Stimulated activated CD4-positive, alpha-beta T cell treated with anti-CD3 and anti-CD28 coated beads, Interleukin-12 subunit alpha, Interleukin-12 subunit beta, amount 100 ng/mL, for 24 hours (primary cell): ENCODE results near the gene MYH2.
"Not testable (repeated sequence)": the region's sequence is repeated elsewhere in the genome, so short reads cannot be mapped to it uniquely, and the experiment has no call there.

ENCODE experiments used
- DNase-seq, 2 experiments: peaks; one replicate each; pipeline ENCODE4 v3.0.0-alpha.2; 2020; ENCODE audit warnings: low read depth in 2 of 2

Gene MYH2

GRCh38 chr17:10549096-10549842 lies at the start of gene MYH2:
MYH2 (minus strand) TSS chr17:10549658; CDS start chr17:10547920, 1,738 bp downstream.
- no peak for DNase-seq

- DNase-seq: no peak
Measured at GRCh38 chr17:10598621-10599020, 49.2 kb upstream of the MYH2 start.

- no peak for DNase-seq
Measured at GRCh38 chr17:10589553-10590145, 40.2 kb upstream of the MYH2 start.

- DNase-seq: no peak
Measured at GRCh38 chr17:10585529-10585928, 36.1 kb upstream of the MYH2 start.

DNA sequence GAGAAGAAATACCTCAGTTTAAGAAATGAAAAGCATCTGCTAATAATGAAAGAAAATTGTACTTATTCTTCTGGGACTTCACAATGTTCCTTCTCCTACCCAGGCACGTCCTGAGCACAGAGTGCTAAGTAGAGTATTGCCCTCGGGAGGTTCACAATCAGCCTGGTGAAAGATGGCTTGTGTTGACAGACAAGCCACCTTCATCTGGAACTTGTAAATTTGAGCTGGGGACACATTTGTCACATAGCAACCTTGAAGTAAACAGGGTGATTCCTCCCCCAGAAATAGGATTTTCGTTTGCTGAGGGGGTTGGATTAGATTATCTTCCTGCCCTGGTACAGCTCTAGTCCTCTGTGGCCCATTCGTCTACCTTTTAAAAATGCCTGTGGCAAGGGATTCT lies 34.4 kb upstream of the MYH2 start:
- no peak for DNase-seq

DNA sequence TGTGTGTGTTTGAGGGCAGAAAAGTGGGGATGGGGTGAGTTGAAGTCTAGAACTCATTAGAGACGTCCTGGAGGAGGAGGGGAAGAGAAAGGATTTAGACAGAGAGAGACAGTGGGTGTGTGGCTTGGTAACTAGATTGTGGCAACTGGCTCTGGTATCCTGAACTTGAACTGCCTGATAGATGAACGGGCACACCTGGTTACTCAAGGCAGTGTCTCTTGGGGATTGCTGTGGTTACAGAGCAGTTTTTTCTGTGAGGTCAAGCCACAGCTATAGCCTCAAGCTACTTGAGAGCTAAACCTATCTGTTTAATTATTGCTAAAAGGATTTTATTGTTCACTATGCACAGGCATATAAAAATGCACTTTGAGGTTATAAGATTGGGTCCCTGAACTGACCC lies 29.8 kb upstream of the MYH2 start:
- DNase-seq: no peak

- DNase-seq: no peak
Measured at GRCh38 chr17:10574324-10574723, 24.9 kb upstream of the MYH2 start.

DNA sequence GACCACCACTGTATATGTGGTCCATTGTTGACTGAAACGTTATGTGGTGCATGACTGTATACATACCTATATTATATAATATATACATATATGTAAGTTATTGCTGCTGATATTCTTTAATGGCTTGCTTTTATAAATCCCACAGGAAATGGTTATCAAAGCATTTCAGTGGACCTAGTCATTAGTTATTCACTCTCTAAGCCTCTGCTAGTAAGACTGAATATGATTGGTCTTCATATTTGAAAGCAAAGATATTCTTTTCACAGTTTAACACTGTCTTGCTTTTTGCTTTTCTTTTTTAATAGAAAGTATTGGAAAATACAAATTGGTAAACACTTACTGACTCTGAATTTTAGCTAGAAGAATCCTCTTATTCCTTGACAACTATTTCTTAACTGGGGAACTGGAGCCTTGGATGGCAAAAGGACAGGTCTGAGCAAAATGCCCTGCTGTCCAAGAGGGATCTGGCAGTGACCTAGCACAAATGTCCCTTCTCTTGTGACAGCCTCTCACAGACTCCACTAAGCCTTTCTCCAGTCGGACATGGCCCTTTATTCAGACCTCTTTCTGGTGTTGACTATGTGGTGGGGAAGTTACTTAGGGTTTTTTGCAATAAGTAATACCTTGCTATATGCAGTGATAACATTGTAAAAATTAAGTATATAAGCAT lies 14.7 kb upstream of the MYH2 start:
- no peak for DNase-seq

- no peak for DNase-seq
Measured at GRCh38 chr17:10558049-10558448, 8.6 kb upstream of the MYH2 start.

DNA sequence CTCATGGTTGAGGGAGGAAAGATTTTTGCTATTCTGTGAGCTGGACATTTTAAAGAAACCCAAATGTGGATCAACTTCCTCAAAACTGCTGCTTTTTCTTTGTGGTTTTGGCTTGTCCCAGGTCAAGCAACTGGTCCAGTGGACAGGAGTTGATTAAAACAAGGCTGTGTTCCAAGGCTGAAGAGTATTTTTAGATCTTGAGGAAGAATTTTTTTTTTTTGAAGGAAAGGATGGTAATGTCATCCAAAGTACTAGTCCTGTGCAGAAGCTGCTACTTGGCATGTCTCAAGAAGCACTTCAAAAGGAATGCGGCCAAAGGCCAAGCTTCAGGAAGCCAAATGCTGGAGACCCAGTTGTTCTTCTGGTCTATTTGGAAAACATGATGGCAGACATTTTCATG lies 8.0 kb upstream of the MYH2 start:
- DNase-seq: no peak

DNA sequence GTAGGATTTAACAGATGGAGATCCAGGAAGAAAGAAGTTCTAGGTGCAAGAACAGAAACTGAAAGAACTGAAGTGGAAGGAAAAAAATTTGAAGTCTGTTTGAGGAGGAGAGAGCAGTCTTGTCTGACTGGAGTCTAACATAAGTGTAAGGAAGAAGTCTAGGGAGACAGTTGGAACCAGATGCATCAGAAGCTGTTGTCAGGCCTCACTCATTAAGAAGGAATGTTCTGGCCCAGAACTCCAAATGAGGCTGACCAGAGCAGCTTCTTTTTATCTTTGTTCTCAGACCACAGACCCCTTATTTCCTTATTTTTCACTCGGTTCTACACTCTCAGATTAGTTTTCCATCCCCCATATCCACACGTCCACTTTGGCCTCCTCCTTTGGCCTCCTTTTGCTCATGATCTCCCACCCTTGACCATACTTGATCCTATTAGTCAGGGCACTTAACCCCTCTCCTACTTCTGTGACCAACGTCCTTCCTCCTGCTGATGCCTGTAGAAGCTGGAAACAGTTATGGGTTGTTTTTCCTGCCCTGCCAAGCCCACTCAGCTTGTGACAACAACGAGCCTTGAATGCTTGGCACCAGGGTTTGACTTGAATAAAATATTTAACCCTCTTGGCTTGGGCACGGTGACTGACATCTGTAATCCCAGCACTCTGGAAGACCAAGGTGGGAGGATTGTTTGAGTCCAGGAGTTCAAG lies 7.0 kb upstream of the MYH2 start:
- DNase-seq: no peak

- DNase-seq: no peak
Measured at GRCh38 chr17:10550014-10550413, 556 bp upstream of the MYH2 start.

DNA sequence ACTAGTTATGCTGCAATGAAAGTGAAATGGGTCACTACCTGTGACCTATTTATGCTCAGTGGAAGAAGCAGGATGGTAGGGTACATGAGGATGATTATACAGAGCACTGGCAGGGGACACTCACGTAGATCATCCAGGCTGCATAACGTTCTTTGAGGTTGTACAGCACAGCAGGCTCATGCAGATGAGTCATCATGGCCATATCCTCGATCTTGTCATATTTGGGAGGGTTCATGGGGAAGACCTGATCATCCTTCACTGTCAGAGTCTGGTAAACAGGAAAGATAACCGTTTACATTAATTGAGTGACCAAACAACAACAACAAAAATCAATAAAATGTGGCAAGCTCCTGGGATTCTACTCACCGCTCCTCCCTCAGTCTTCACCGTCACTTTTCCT lies 2.1 kb downstream of the MYH2 start:
- no peak for DNase-seq

- DNase-seq: not testable (repeated sequence)
Measured at GRCh38 chr17:10543486-10543885, 6.0 kb downstream of the MYH2 start.

DNA sequence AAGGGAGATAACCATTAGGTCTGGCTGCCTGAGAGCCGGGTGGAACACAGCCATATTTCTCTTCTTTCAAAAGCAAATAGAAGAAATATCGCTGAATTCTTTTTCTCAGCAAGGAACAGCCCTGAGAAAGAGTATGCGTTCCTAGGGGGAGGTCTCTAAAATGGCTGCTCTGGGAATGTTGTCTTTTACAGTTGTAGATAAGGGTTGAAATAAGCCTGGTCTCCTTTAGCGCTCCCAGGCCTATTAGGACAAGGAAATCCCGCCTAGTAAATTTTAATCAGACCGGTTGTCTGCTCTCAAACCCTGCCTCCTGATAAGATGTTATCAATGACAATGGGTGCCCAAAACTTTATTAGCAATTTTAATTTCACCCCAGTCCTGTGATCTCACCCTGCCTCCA lies 8.3 kb downstream of the MYH2 start:
- DNase-seq: not testable (repeated sequence)

GRCh38 chr17:10532026-10532425 lies 17.4 kb downstream of the MYH2 start:
- no peak for DNase-seq

GRCh38 chr17:10527419-10527818 lies 22.0 kb downstream of the MYH2 start:
- no peak for DNase-seq

DNA sequence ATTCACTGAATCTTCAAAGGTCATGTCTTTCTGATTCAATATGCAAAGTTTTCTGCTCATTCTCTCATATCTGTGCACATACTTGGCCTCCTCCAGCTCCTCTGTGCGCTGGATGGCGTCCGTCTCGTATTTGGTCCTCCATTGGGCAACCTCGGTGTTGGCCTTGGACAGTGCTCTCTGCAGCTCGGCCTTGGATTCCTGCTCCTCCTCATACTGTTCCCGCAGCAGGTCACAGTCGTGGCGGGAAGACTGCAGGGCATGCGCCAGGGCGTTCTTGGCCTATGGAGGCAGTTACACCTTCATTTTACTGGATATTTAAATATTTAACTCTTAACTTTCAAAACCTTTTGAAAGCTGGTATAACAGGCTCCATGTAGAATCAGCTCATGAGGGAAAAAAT lies 22.9 kb downstream of the MYH2 start:
- DNase-seq: no peak

DNA sequence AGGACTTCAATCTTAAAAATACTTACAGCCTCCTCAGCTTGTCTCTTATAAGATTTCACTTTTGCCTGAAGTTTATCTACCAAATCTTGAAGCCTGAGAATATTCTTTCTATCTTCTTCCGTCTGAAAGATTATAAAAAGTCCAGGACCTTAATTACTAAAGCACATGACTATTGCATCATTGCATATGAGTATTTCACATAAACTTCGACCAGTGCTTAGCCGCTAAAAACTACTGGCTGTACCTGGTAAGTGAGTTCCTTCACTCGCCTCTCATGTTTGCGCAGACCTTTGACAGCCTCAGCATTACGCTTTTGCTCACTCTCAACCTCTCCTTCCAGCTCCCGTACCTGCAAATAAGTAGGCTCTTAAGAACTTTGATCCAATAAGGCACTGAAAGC lies 26.4 kb downstream of the MYH2 start:
- DNase-seq: no peak

GRCh38 chr17:10521949-10522348 lies 27.5 kb downstream of the MYH2 start:
- no peak for DNase-seq

DNA sequence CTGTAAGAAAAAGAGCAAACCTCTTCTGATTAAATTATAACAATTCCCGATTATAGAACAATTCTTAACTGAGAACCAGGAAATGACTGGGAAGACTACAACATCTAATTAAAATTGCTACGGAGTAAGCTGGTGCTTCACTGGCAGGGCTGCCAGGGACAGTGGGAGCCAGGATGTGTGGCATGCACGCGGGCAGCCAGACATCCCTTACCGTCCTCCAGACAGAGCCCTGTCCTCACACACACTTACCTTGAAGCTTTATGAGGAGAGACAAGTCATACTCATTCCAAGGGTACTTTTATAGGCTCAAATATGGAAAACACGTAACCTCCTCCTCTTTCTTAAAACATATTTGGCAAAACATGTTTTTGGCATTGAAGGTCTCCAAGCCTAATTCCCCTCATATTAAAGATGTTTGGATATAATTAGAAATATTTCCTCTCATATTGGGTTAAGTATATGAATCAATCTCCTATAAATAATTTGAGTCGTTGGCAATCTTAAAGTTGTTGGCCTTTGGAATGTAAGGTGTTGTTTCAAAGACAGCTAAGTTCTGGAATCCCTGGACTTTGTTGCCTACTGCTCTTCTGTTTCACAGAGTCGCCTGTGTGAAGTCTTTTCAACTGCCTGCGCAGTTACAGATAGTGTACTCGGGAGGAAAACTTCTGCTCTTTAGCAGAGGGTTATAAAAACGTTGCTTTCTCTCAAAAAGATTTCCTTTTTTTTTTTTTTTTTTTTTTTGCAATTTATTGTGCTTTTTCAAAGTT lies 31.0 kb downstream of the MYH2 start, which contains the start of gene MYH1:
Gene MYH1 (minus strand): TSS at position 272 of the 767 bp plus-strand sequence. CDS start 1,900 bp downstream, outside the sequence.
- no peak for DNase-seq

DNA sequence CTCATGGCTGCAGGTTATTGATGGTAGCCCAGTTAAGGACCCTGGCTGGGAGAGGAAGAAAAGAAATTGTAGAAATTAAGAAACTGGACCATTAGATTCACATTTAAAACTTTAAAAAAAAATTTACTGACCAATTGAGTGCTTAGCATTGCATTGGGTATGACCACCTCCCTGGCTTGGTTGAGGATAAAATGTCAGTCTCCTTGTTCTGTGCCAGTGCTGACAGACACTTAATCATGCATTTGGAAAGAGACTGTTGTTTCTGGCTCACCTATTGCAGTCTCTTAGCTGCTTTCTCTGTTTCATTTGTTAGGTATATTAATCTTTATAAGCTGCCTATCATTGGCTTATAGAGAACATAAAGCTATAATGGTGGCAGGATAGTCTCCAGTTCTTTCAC lies 32.8 kb downstream of the MYH2 start:
- DNase-seq: no peak
